ENCODE results near the gene STAM2. TPM values are rescaled to one million over a fixed set of nuclear protein-coding genes. Genes with fewer than 3 reads are reported as not detected.

The STAM2 gene
- total RNA-seq, 1 experiment from 2014 or later, result 24.4 TPM

- TF ChIP-seq, protein P1, sequence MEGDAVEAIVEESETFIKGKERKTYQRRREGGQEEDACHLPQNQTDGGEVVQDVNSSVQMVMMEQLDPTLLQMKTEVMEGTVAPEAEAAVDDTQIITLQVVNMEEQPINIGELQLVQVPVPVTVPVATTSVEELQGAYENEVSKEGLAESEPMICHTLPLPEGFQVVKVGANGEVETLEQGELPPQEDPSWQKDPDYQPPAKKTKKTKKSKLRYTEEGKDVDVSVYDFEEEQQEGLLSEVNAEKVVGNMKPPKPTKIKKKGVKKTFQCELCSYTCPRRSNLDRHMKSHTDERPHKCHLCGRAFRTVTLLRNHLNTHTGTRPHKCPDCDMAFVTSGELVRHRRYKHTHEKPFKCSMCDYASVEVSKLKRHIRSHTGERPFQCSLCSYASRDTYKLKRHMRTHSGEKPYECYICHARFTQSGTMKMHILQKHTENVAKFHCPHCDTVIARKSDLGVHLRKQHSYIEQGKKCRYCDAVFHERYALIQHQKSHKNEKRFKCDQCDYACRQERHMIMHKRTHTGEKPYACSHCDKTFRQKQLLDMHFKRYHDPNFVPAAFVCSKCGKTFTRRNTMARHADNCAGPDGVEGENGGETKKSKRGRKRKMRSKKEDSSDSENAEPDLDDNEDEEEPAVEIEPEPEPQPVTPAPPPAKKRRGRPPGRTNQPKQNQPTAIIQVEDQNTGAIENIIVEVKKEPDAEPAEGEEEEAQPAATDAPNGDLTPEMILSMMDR (IDR thresholded peaks at IDR 0.05; ENCODE audit: insufficient read depth in 1 of 2, low read depth in 1 of 2, low read length in 1 of 2, severe bottlenecking in 1 of 2, unreplicated experiment in 1 of 2), result no peak
- H3K4me1 ChIP-seq, result no peaks in the 10 kb centered on the region
- H3K36me3 Mint-ChIP-seq (ENCODE audit: insufficient read depth, unreplicated experiment), result no peaks in the 10 kb centered on the region
- DNase-seq, result no peak
- no peaks in the 10 kb centered on the region for H3K27me3 ChIP-seq (replicated peaks; ENCODE audit: control insufficient read depth, insufficient read depth, low read length)
- CTCF ChIA-PET, result no interaction called here
- H3K4me3 ChIP-seq (ENCODE audit: low read depth, low read length), result no peak overlapping the region
- no peak overlapping the region for H3K4me3 Mint-ChIP-seq (ENCODE audit: unreplicated experiment)
- H3K9me3 ChIP-seq, result no peaks in the 10 kb centered on the region
- H3K27me3 Mint-ChIP-seq (ENCODE audit: insufficient read depth, unreplicated experiment), result no peaks in the 10 kb centered on the region
- no TSS peak for BruUV-seq (replicated peaks)
- H3K27ac Mint-ChIP-seq (ENCODE audit: unreplicated experiment), result no peak overlapping the region
- H3K9me3 Mint-ChIP-seq (ENCODE audit: unreplicated experiment), result no peaks in the 10 kb centered on the region
- no peaks in the 10 kb centered on the region for H3K36me3 ChIP-seq (ENCODE audit: control insufficient read depth, insufficient read depth, low read length)
- H3K4me1 Mint-ChIP-seq (ENCODE audit: low read depth, unreplicated experiment), result no peaks in the 10 kb centered on the region
- intact Hi-C loops (cut with micrococcal nuclease; ENCODE audit: unreplicated experiment), result loop anchor here (2.0 kb wide), 1 partner anchor 21 kb away; no protein-coding TSS in a partner anchor
- POLR2A ChIA-PET, result no interaction called here
Observed at GRCh38 chr2:152221839-152222238, 46.3 kb upstream of the STAM2 start.

DNA sequence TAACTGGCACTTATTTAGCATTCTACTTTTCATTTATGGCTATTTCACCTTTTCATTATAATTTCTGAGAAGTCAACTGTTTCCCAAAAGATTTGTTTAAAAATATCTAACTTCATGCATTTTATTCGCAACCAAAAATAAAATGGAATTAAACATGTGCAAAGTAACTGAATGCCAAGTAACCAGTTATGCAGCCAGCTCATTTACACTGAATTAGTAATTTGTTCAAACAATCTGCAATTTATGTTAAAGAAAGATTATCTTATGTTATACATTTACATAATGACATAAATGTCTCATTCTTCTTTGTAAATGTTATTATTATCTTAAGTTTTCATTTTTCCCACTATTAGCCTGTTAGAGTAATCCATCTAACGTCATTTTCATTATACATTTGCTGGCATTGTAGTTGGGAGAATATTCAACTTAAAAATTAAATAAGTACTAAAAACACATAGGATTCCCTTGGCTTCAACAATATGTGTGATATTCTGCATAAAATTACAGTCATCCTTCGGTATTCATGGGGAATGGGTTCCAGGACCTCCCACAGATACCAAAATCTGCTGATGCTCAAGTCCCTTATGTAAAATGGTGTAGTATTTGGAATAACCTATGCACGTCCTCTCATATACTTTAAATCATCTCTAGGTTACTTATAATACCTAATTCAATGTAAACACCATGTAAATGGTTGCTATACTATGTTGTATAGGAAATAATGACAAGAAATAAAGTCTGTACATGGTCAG is 43.7 kb upstream of the STAM2 start:
- no peak overlapping the region for H3K4me3 ChIP-seq (ENCODE audit: low read depth, low read length)
- H3K27me3 Mint-ChIP-seq (ENCODE audit: insufficient read depth, unreplicated experiment), result no peaks in the 10 kb centered on the region
- no peak for DNase-seq
- BruUV-seq (replicated peaks), result no TSS peak
- intact Hi-C loops (cut with micrococcal nuclease; ENCODE audit: unreplicated experiment), result no loop called here
- H3K36me3 Mint-ChIP-seq (ENCODE audit: insufficient read depth, unreplicated experiment), result no peaks in the 10 kb centered on the region
- ChIA-PET POLR2A (no interaction called here), CTCF (no interaction called here)
- no peaks in the 10 kb centered on the region for H3K4me1 ChIP-seq
- no peaks in the 10 kb centered on the region for H3K4me1 Mint-ChIP-seq (ENCODE audit: low read depth, unreplicated experiment)
- TF ChIP-seq, protein P1 (IDR thresholded peaks at IDR 0.05; ENCODE audit: insufficient read depth in 1 of 2, low read depth in 1 of 2, low read length in 1 of 2, severe bottlenecking in 1 of 2, unreplicated experiment in 1 of 2), result no peak
- no peaks in the 10 kb centered on the region for H3K9me3 Mint-ChIP-seq (ENCODE audit: unreplicated experiment)
- H3K9me3 ChIP-seq, result no peaks in the 10 kb centered on the region; the same call in 1 of the 2 replicates
- H3K27ac Mint-ChIP-seq (ENCODE audit: unreplicated experiment), result no peak overlapping the region
- H3K27me3 ChIP-seq (replicated peaks; ENCODE audit: control insufficient read depth, insufficient read depth, low read length), result no peaks in the 10 kb centered on the region
- H3K4me3 Mint-ChIP-seq (ENCODE audit: unreplicated experiment), result no peak overlapping the region
- H3K36me3 ChIP-seq (ENCODE audit: control insufficient read depth, insufficient read depth, low read length), result no peaks in the 10 kb centered on the region

DNA sequence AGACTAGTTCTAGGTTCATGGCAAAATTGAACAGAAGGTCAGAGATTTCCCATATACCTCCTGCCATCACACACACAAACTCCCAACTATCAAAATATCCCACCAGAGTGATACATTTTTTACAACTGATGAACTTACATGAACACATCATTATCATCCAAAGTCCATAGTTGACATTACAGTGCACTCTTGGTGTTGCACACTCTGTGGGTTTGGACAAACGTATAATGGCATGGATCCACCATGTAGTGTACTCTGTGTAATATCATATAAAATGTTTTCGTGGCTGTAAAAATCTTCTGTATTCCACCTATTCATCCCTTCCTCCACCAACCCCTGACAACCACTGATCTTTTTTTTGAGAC is 25.9 kb upstream of the STAM2 start:
- peaks cover 31% of the 10 kb centered on the region for H3K4me1 Mint-ChIP-seq (ENCODE audit: low read depth, unreplicated experiment)
- Histone ChIP-seq H3K27me3 (replicated peaks; ENCODE audit: control insufficient read depth, insufficient read depth, low read length) (no peaks in the 10 kb centered on the region), H3K4me1 (peaks cover 20% of the 10 kb centered on the region; the same call in 1 of the 2 replicates), H3K9me3 (0 out of 2 replicates have a peak, but pooled peaks cover 3% of the 10 kb centered on the region), H3K36me3 (ENCODE audit: control insufficient read depth, insufficient read depth, low read length) (no peaks in the 10 kb centered on the region), H3K4me3 (ENCODE audit: low read depth, low read length) (no peak overlapping the region)
- intact Hi-C loops (cut with micrococcal nuclease; ENCODE audit: unreplicated experiment), result loop anchor here (2.0 kb wide), 1 partner anchor 21 kb away; no protein-coding TSS in a partner anchor
- no peaks in the 10 kb centered on the region for H3K27me3 Mint-ChIP-seq (ENCODE audit: insufficient read depth, unreplicated experiment)
- CTCF ChIA-PET, result no interaction called here
- no peak for DNase-seq
- H3K36me3 Mint-ChIP-seq (ENCODE audit: insufficient read depth, unreplicated experiment), result no peaks in the 10 kb centered on the region
- TF ChIP-seq, protein P1 (IDR thresholded peaks at IDR 0.05; ENCODE audit: insufficient read depth in 1 of 2, low read depth in 1 of 2, low read length in 1 of 2, severe bottlenecking in 1 of 2, unreplicated experiment in 1 of 2), result no peak
- no TSS peak for BruUV-seq (replicated peaks)
- POLR2A ChIA-PET, result no interaction called here
- no peak overlapping the region for H3K27ac Mint-ChIP-seq (ENCODE audit: unreplicated experiment)
- peaks cover 19% of the 10 kb centered on the region for H3K9me3 Mint-ChIP-seq (ENCODE audit: unreplicated experiment)
- no peak overlapping the region for H3K4me3 Mint-ChIP-seq (ENCODE audit: unreplicated experiment)

Measured in Caco-2 (cell line).